ENCODE results near the gene METTL16.

The METTL16 gene

GRCh38 chr17:2369551-2370210, 142.0 kb downstream of the METTL16 start:
- ATAC-seq, result no peak; the same call in 2 of the 3 replicates
- TF ChIP-seq, protein P1, sequence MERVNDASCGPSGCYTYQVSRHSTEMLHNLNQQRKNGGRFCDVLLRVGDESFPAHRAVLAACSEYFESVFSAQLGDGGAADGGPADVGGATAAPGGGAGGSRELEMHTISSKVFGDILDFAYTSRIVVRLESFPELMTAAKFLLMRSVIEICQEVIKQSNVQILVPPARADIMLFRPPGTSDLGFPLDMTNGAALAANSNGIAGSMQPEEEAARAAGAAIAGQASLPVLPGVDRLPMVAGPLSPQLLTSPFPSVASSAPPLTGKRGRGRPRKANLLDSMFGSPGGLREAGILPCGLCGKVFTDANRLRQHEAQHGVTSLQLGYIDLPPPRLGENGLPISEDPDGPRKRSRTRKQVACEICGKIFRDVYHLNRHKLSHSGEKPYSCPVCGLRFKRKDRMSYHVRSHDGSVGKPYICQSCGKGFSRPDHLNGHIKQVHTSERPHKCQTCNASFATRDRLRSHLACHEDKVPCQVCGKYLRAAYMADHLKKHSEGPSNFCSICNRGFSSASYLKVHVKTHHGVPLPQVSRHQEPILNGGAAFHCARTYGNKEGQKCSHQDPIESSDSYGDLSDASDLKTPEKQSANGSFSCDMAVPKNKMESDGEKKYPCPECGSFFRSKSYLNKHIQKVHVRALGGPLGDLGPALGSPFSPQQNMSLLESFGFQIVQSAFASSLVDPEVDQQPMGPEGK (CRISPR knock-in tag; IDR thresholded peaks at IDR 0.05; ENCODE audit: borderline replicate concordance), result no peak
- TF ChIP-seq PPARA (CRISPR knock-in tag; IDR thresholded peaks at IDR 0.05; ENCODE audit: borderline replicate concordance), result no peak
- TF ChIP-seq ZNF565 (CRISPR knock-in tag; conservative IDR thresholded peaks at IDR 0.05; ENCODE audit: low read depth), result no peak
- TF ChIP-seq, protein P2, sequence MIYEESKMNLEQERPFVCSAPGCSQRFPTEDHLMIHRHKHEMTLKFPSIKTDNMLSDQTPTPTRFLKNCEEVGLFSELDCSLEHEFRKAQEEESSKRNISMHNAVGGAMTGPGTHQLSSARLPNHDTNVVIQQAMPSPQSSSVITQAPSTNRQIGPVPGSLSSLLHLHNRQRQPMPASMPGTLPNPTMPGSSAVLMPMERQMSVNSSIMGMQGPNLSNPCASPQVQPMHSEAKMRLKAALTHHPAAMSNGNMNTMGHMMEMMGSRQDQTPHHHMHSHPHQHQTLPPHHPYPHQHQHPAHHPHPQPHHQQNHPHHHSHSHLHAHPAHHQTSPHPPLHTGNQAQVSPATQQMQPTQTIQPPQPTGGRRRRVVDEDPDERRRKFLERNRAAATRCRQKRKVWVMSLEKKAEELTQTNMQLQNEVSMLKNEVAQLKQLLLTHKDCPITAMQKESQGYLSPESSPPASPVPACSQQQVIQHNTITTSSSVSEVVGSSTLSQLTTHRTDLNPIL (CRISPR knock-in tag; IDR thresholded peaks at IDR 0.05; ENCODE audit: low read depth), result no peak

DNA sequence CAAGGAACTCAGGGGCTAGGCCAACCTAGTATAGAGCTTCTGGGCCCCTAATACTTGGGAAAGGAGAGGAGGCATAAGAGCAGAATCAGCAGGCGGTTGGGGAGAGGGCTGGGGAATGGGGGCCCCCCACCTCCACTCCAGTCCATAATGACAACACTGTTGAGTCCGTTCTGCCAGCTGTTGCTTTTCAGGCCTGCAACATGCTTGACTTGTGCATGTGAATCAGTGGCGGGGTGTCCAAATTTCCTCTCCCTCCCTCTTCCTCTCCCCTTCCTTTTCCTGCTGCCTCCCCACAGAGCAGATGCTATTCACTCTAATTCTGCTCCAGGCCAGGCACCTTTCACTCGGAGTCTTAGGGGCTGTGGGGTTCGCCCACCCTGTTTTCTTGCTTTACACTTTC, 142.6 kb downstream of the METTL16 start:
- TF ChIP-seq ZC3H10 (CRISPR knock-in tag; IDR thresholded peaks at IDR 0.05) (no peak), ZNF565 (CRISPR knock-in tag; conservative IDR thresholded peaks at IDR 0.05; ENCODE audit: low read depth) (no peak), BACH2 (CRISPR knock-in tag; IDR thresholded peaks at IDR 0.05; ENCODE audit: borderline replicate concordance) (no peak), CSRNP3 (CRISPR knock-in tag; IDR thresholded peaks at IDR 0.05) (no peak), TOX (CRISPR knock-in tag; IDR thresholded peaks at IDR 0.05; ENCODE audit: borderline replicate concordance) (no peak), ISL1 (CRISPR knock-in tag; IDR thresholded peaks at IDR 0.05) (no peak), OSR1 (CRISPR knock-in tag; IDR thresholded peaks at IDR 0.05) (no peak)
- ATAC-seq, result no peak

GRCh38 chr17:2368359-2368758, 143.3 kb downstream of the METTL16 start:
- no peak for ATAC-seq
- TF ChIP-seq ARNTL (CRISPR knock-in tag; IDR thresholded peaks at IDR 0.05; ENCODE audit: borderline replicate concordance, low read depth), result no peak
- TF ChIP-seq ZFP30 (CRISPR knock-in tag; IDR thresholded peaks at IDR 0.05), result no peak
- no peak for TF ChIP-seq OSR1 (CRISPR knock-in tag; IDR thresholded peaks at IDR 0.05)
- TF ChIP-seq POU6F1 (CRISPR knock-in tag; IDR thresholded peaks at IDR 0.05; ENCODE audit: borderline replicate concordance, low read depth), result no peak
- no peak for TF ChIP-seq ZFP3 (CRISPR knock-in tag; IDR thresholded peaks at IDR 0.05)
- TF ChIP-seq, protein P1 (CRISPR knock-in tag; IDR thresholded peaks at IDR 0.05; ENCODE audit: borderline replicate concordance), result no peak
- no peak for TF ChIP-seq SNAI2 (CRISPR knock-in tag; IDR thresholded peaks at IDR 0.05)
- TF ChIP-seq TOX (CRISPR knock-in tag; IDR thresholded peaks at IDR 0.05; ENCODE audit: borderline replicate concordance), result no peak

- ATAC-seq, result no peak
- TF ChIP-seq CSRNP3 (CRISPR knock-in tag; IDR thresholded peaks at IDR 0.05) (no peak), PPARA (CRISPR knock-in tag; IDR thresholded peaks at IDR 0.05; ENCODE audit: borderline replicate concordance) (no peak), OSR1 (CRISPR knock-in tag; IDR thresholded peaks at IDR 0.05) (no peak), GLIS3 (CRISPR knock-in tag; IDR thresholded peaks at IDR 0.05) (no peak), ARNTL (CRISPR knock-in tag; IDR thresholded peaks at IDR 0.05; ENCODE audit: borderline replicate concordance, low read depth) (no peak), BACH2 (CRISPR knock-in tag; IDR thresholded peaks at IDR 0.05; ENCODE audit: borderline replicate concordance) (no peak), ZNF8 (CRISPR knock-in tag; IDR thresholded peaks at IDR 0.05) (no peak), SNAI2 (CRISPR knock-in tag; IDR thresholded peaks at IDR 0.05) (no peak), ZFP3 (CRISPR knock-in tag; IDR thresholded peaks at IDR 0.05) (no peak), ISL1 (CRISPR knock-in tag; IDR thresholded peaks at IDR 0.05) (no peak), TSHZ2 (CRISPR knock-in tag; IDR thresholded peaks at IDR 0.05) (no peak)
- TF ChIP-seq, protein P2 (CRISPR knock-in tag; IDR thresholded peaks at IDR 0.05; ENCODE audit: low read depth), result no peak
Measured at GRCh38 chr17:2366747-2367494, 144.8 kb downstream of the METTL16 start.
